ENCODE measurements around the gene HK1.

HK1 gene

DNA sequence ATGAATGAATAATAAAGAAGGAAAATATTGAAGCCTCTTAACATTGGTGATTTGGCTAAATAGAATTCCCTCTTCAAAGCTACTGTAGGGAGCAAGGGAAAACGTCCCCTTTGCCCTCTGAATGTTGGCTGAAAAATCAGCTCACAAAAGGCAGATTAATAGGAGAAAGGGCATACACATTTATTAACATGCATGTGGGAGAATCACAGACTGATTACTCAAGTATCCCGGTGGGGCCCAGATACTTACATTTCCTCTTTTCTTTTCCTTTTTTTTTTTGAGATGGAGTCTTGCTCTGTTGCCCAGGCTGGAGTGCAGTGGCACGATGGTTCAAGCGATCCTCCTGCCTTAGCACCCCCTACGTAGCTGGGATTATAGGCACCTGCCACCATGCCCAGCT lies 68.5 kb downstream of the HK1 start:
- DNase-seq (ENCODE audit: low spot score): no peak

DNA sequence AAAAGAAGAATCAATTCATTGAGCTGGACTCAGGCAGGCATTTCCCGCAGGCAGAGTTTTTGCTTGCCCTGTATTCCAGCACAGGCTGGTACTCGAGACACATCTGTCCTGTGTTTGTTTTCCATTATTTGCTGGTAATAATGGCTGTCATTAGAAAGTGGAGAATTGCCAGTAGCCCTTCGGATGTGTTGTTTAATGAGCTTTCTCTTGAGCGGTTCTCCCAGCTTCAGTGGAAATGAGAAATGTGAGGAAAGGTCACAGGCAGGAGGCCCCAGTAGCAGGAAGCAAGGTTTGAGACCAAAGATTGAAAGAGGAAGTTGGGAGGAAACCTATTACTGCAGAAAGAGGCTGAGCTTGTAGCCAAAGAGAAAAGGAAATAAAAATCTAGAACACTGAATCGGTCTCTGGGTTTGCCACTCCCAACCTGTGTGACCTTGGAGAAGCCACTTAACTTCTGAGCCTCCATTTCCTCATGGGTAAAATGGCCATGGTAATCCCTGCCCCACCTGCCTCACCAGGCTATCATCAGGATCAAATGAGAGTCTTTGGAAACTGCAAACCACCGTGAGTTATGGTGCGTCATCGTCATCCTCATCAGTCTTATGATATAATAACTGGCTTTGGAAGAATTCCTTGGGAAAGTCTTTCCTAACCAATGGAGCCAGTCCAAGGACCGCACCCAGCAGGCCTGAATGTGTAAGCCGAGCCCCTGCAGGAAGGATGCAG lies 70.7 kb downstream of the HK1 start:
- peak; percentile 91 for DNase-seq (ENCODE audit: low spot score)

DNA sequence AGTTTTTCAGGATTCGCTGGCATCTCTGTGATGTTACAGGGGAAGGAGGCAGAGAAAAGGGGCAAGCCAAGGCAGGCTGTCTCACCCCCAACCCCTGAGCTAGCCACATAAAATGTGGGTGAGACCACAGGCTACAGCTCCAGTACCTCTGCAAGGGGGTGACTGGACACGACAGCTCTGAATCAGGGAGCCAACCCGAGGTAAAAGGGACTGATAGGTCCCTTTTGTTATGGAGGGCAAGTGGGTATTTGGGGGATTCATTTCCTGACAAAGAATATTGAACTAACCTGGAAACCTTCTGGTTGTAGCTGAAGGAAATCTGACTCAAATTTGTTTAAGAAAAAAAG lies 71.2 kb downstream of the HK1 start:
- DNase-seq (ENCODE audit: low spot score): no peak

DNA sequence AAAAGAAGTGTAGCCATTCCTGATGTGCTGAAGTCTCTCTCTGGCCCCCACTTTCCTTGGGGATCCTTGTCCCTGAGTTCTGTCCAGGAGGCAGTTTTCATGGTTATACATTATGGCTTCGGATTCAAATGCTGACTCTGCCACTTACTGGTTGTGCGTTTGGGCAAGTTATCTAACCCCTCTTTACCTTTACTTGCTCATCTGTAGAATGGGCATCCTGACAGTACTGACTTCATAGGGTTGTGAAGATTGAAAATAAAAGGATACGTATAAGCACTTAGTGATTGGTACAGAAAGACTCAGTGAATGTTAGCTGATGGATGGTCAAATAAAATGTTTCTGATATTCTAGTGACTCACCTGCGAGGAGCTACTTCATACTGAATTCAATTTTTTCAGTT lies 73.3 kb downstream of the HK1 start:
- DNase-seq (ENCODE audit: low spot score): no peak

DNA sequence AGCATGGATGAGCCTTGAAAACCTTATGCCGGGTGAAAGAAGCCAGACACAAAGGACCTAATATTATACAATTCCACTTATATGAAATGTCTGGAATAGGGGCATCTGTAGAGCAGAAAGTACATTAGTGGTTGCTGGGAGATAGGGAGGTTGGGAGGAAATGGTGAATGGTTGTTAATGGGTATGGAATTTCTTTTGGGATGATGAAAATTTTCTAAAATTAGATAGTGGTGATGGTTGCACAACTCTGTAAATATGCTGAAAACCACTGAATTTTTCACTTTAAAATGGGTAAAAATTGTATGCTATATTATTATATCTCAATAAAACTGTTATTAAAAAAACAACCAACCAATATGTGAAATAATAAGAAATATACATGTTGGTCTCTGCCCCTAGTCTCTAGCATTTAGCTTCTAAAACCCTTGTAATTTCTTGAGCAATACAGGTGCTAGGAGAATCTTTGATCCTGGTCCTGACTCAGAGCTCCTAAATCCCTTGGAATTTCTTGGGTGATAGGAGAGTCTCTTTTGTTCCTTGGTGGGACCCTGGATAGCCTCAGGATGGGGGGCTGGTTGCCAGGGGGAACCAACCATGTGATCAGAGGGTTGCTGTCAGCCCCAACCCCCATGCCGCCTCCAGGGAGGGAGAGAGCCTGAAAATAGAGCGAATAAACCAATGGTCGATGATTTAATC lies 74.4 kb downstream of the HK1 start:
- DNase-seq (ENCODE audit: low spot score): peak; percentile 84

DNA sequence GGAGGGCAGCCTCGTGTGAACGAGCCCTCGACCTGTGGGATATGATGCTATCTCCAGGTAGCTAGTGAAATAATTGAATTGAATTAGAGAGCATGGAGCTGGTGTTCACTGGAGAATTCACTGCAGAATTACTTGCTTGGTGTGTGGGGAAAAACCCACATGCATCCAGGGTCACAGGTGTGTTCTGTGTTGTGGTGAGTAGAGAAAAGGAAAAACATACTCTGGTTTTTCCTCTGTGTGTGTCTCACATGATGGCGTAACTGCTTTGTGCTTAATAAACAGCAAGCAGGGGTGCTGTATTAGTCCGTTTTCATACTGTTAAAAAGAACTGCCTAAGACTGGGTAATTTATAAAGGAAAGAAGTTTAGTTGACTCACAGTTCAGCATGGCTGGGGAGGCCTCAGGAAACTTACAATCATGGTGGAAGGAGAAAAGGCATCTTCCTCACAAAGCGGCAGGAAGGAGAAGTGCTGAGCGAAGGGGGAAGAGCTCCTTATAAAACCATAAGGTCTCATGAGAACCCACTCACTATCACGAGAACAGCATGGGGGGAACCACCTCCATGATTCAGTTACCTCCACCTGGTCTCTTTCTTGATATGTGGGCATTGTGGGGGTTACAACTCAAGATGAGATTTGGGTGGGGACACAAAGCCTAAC lies 75.8 kb downstream of the HK1 start:
- DNase-seq (ENCODE audit: low spot score): no peak

DNA sequence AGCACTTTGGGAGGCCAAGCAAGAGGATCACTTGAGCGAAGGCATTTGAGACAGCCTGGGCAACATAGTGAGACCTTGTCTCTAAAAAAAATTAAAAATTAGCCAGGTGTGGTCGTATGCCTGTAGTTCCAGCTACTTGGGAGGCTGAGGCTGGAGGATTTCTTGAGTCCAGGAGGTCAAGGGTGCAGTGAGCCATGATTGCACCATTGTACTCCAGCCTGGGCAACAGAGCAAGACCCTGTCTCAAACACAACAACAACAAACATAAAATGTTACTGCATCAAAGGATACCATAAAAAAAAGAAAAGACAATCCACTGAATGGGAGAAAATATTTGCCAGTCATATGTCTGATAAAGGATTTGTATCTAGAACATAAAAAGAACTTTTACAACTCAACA lies 77.9 kb downstream of the HK1 start:
- DNase-seq (ENCODE audit: low spot score): no peak

DNA sequence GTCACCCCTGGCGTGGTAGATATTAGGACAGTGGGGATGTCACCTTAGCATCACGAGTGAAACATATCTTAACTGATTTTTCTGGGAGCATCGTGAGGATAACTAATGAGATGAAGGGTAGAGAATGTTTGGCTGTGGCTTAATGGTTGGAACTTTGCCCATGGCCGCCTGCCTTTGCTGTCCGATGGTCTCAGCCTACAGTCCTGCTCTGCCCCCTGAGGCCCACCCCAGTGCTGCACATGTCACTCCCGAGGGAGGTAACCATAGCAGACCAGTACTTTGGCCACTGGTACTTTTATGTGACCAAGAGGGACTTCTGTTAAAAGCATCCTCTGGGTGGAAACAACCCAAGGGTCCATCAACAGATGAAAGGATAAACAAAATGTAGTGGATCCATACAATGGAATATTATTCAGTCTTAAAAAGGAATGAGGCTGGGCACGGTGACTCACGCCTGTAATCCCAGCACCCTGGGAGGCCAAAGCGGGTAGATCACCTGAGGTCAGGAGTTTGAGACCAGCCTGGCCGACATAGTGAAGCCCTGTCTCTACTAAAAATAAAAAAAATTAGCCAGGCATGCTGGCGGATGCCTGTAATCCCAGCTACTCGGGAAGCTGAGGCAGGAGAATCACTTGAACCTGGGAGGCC lies 80.0 kb downstream of the HK1 start:
- DNase-seq (ENCODE audit: low spot score): no peak

DNA sequence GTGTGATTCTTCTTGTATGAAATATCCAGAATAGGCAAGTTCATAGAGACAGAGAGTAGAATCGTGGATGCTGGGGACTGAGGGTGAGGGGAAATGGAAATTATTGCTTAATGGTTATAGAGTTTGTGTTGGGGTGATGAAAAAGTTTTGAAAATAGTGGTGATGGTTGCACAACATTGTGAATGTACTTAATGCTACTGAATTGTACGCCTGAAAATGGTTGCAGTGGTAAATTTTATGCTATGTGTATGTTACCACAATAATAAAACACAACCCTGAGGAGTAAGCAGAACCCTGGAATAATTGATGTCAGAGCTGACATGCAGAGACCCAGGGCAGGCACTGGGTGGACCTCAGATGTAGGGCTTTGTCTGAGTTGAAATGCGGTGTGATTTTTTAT lies 80.9 kb downstream of the HK1 start:
- DNase-seq (ENCODE audit: low spot score): no peak

DNA sequence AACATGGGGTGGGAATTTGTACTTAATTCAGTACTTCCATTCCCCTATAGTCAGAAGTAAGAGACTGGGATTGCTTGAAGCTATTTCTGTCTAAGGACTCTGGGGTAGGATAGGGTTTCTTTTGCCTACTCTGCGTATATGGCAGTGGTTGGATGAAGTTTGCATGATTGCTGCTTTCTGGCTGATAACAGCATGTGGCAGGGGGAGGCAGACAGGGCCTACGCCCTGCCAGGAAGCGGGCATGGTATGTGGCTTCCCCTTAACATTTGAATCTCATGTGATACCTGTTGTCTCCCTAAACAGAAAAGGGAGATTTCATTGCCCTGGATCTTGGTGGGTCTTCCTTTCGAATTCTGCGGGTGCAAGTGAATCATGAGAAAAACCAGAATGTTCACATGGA lies 81.3 kb downstream of the HK1 start:
- DNase-seq (ENCODE audit: low spot score): no peak

DNA sequence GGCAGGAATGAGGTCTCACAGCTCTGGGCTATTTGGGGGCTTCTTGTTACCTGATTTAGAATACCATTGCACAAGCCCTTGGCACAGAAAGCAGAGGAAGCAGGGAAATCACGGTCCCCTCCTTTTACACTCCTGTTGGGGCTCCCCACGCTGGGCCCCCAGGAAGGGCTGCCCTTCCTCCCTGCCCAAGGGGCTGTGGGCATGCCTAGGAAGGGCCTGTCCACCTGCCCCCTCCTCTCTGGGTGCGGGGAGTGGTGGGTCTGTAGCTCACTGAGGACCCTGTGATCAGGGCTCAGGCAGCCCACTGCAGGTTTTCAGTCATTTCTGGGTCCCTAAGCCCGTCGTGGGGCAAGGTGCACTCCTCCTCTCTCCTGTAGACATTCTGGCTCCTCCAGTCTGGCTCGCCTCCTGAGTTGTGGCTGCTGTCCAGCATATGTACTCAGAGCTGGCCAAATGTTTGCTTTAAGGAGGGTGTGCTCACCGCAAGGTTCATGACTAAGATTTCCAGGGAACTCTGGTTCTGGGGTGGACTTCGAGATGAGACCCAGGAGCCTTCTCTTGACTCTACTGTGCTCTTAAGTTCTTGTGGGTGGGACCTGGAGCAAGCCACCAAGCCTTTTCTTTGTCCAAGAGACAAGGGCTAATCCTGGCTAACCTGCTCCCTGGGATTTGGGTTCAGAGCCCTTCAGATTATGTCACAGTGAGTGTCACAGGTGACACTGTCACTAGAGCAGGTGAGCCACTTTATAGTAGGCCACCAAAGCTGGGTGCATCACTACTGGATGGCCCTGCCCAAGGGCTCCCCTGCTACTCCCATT lies 82.4 kb downstream of the HK1 start:
- peak; percentile 87 for DNase-seq (ENCODE audit: low spot score)

DNA sequence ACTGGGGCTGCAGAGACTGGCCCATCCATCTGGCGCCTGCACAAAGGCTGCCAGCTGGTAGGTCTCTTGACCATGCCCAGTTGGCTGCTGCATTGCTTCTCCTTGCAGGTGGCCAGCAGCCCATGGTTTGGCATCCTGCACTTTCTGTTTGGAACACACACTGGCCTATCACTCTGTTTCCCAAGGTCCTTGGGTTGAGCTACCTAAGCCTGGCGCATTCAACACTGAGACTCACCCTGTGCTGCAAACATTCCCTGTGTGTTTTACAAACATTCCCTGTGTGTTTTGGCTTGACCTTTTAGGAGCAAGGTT lies 83.0 kb downstream of the HK1 start:
- no peak for DNase-seq (ENCODE audit: low spot score)

DNA sequence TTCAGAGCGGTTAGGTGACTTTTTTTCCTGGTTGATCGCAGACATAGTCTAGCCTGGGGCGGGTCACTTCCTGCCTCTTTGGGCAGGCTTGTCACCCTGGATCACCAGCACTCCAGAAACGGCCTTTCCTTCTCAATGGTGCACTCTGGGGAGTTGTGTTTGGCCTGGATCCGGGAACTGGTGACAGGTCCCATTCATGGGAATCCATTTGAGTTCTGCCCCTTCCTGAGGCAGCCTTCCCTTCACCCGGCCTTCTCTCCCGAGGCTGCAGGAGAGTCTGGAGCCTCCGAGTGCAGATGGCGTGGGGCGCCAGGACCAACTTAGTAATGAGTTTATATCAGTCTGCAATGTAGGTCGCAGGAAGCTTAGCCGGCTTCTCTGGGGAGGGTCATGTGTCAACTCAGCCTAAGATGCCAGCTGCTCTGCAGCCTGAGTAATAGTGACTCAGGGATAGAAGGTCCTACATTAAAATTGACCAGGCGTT lies 84.2 kb downstream of the HK1 start:
- DNase-seq (ENCODE audit: low spot score): peak; percentile 84

DNA sequence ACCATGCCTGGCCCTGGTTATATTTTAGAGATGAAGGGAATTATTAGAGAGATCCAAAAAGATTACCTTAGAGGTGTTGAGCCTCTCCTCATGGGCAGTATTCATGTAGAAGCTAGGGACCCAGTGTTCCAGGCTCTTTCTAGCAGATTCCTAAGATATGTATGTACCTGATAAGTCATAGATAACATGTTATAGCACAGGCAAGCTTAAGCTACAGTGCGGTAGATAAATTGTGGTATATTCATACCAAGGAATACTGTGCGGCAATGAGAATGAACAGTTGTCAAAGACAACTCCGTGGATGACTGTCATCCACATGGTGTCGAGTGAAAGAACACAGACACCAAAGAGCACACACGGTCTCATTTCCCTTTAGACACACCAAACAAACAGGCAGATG lies 85.4 kb downstream of the HK1 start:
- no peak for DNase-seq (ENCODE audit: low spot score)

DNA sequence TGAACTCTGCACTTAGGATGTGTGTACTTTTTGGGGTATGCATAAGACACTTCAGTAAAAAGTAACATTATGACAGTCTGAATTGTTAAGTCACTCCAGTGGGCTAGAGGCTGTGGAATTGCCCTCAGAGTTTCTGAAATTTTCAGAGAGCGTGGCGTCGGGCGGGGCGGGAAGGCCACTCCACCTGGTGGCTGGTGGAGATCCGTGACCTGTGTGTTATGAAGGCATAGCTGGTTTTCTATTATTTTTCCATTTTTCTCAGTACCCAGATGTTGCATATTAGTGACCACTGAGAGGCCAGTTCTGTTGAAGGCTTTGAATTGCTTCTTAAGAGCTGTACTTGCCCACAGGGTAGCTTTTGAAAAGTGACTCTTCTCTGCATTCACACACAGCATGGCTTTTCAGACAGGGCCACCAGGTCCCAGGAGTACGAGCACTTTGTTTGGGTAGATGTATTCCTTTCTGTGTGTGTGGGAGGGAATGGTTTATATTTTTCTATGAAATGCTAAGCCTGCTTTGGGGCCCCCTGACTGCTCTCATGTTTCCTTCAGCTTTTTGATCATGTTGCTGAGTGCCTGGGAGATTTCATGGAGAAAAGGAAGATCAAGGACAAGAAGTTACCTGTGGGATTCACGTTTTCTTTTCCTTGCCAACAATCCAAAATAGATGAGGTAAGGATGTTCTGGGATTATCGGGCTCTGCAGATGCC lies 86.1 kb downstream of the HK1 start:
- DNase-seq (ENCODE audit: low spot score): no peak

DNA sequence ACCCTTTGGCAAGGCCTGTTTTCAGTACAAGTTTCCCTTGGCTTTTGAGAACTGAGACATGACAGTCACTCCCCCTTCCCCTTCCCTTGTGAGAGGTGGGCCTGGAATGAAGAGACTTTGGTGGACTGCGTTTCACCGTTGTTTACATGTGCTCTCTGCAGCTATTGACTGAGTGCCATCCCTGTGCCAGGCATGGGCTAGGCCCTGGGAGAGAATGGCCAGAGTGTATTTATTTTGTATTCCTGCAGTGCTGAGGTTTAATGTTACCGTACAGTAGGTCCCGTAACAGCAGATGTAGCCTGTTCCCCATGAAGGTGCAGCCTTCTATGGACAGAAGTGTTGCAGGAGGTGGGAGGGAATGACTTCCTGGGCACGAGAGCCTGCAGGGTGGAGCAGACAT lies 88.4 kb downstream of the HK1 start:
- DNase-seq (ENCODE audit: low spot score): no peak

DNA sequence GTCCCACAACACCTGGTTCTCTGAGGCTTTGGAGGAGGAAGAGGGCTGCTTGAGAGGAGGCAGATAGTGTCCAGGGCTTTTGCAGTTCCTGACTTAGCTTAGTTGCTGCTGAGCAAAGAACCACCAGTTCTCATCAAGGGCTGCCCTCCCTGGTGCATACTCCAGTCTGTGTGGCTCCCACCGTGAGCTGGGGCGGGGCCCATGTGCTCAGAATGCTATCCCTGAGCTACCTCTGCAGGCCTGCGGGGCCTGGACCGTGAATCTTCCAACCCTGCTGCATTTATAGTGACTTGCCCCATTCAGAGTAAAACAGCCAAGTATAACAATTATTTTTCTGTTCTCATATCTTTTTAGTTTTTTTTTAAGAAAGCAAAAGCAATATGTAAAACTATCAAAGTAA lies 89.2 kb downstream of the HK1 start:
- no peak for DNase-seq (ENCODE audit: low spot score)

DNA sequence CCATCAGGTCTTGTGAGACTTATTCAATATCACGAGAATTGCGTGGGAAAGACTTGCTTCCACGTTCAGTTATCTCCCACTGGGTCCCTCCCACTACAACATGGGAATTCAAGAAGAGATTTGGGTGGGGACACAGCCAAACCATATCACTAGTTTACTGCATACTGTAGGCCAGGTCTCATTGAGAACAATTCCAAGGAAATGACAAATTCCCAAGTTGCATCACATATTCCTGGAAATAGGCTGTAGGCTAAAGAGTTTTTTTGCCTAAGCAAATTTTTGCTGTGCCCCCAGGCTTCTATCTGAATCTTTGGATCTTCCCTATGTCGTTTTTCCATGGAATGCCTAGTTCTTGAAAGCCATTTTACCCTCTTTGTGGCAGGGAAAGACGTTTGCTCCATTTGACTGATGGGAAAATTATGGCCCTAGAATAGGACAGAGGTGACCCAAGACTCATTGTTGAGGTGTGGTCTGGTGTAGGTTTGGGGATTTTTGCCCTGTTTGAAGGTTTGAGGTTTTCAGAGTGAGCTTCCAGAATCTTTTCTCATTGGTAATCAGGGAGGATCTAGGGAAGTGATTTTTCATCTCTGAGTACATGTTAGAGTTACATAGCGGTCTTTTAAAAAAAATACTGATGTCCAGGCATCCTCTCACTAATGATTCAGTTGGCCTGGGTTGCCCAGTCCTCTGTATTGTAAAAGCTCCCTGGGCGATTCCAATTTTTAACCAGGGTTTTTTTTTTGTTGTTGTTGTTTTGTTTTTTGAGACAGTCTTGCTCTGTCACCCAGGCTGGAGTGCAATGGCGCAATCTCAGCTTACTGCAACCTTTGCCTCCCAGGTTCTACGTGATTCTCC lies 94.1 kb downstream of the HK1 start:
- no peak for DNase-seq (ENCODE audit: low spot score)

DNA sequence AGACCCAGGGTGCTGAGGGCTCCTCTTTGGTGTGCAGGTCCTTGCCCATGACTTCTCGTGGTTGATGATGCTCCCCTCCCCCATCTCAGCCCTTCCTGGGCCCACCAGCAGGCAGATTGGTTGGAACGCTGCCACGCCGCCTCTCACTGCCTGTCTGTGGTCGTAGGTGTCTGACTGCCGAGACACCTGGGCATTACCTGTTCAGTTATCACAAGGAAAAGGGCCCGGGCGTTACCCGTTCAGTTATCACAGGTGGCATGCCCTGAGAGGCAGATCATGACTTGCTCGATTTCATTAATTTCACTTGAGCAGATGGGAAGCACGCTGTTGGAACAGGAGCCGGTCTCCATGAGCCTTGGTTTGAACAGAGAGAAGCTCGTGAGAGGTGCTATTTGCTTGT lies 95.9 kb downstream of the HK1 start:
- DNase-seq (ENCODE audit: low spot score): no peak

DNA sequence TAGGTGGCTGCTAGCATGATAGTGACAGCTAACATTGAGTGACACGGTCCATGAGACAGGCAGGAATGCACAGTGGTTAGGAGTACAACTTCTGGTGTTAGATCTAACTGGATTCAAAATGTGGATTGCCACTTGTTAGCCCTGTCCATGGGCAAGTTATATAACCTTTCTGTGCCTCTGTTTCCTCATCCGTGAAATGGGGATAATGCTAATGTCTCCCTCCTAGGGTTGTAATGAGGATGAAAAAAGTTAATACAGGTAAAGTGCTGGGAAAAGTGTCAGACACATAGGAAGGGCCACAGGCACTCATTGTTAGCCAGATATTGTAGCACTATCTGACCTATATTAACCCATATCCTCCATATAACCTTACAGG lies 96.6 kb downstream of the HK1 start:
- DNase-seq (ENCODE audit: low spot score): no peak
